Epithelial cell of proximal tubule (primary cell): ENCODE results near the gene GLT1D1. TPM values are rescaled to one million over a fixed set of nuclear protein-coding genes. Genes with fewer than 3 reads are reported as not detected.

ENCODE experiments used
- DNase-seq: peaks from one replicate; pipeline ENCODE4 v3.0.0-alpha.2; 2011; ENCODE audit warnings: low read depth
- H3K4me3 ChIP-seq: 2 replicates; pipeline ENCODE4 v1.5.1; 2011; ENCODE audit warnings: low read depth, mild to moderate bottlenecking, low read length
- CTCF ChIP-seq: conservative IDR thresholded peaks from 2 replicates; pipeline ENCODE4 v1.5.1; 2012; ENCODE audit warnings: low read depth, mild to moderate bottlenecking, low read length
- total RNA-seq: library from RNA; depleted of rRNA; stranded (reverse); fragments of >200 nt; gene quantifications from 2 replicates; pipeline ENCODE4 v1.2.3, GENCODE V29; 2015

Gene GLT1D1
- total RNA-seq, 1 donor from 2014 or later, result 0.46 TPM

GRCh38 chr12:128974881-128975280, 121.6 kb downstream of the GLT1D1 start:
- DNase-seq, result no peak
- no peak overlapping the region for H3K4me3 ChIP-seq
- TF ChIP-seq CTCF, result no peak

- TF ChIP-seq CTCF, result no peak
- no peak for DNase-seq
- H3K4me3 ChIP-seq, result no peak overlapping the region
Observed at GRCh38 chr12:128976120-128976738, 123.0 kb downstream of the GLT1D1 start.

- H3K4me3 ChIP-seq, result no peak overlapping the region
- no peak for DNase-seq
- no peak for TF ChIP-seq CTCF
Observed at GRCh38 chr12:128977441-128977840, 124.2 kb downstream of the GLT1D1 start.

- DNase-seq, result no peak
- no peak for TF ChIP-seq CTCF
Observed at GRCh38 chr12:128978067-128978466, 124.8 kb downstream of the GLT1D1 start.

GRCh38 chr12:128980623-128981022, 127.3 kb downstream of the GLT1D1 start:
- H3K4me3 ChIP-seq, result no peak overlapping the region
- DNase-seq, result no peak
- no peak for TF ChIP-seq CTCF

More at GRCh38 chr12:128978067-128978466, 124.8 kb downstream of the GLT1D1 start:
- no peak overlapping the region for H3K4me3 ChIP-seq

- no peak for TF ChIP-seq CTCF
- DNase-seq, result no peak
- H3K4me3 ChIP-seq, result no peak overlapping the region
Observed at GRCh38 chr12:128981971-128982533, 128.8 kb downstream of the GLT1D1 start.

- DNase-seq, result no peak
- no peak for TF ChIP-seq CTCF
- no peak overlapping the region for H3K4me3 ChIP-seq
Observed at GRCh38 chr12:128982933-128983332, 129.7 kb downstream of the GLT1D1 start.
